Neuron (in vitro differentiated cells): ENCODE measurements around the gene MEIOB.

Source experiments
- H2AFZ ChIP-seq: one replicate; pipeline ENCODE4 v1.6.1; 2013; ENCODE audit warnings: low read depth, mild to moderate bottlenecking, inconsistent platforms, low read length, moderate library complexity
- H3K27me3 ChIP-seq: one replicate; pipeline ENCODE4 v1.6.1; 2013; ENCODE audit warnings: low read length; ENCODE audit not compliant: insufficient read depth
- H3K36me3 ChIP-seq: one replicate; pipeline ENCODE4 v1.6.1; 2013; ENCODE audit warnings: low read length; ENCODE audit not compliant: insufficient read depth
- H3K4me1 ChIP-seq: one replicate; pipeline ENCODE4 v1.6.1; 2013; ENCODE audit warnings: low read length; ENCODE audit not compliant: insufficient read depth
- H3K4me3 ChIP-seq: 2 replicates; pipeline ENCODE4 v1.5.1; 2013; ENCODE audit warnings: mild to moderate bottlenecking, low read length, moderate library complexity
- H3K9me3 ChIP-seq: one replicate; pipeline ENCODE4 v1.6.1; 2013; ENCODE audit warnings: low read length

MEIOB gene

GRCh38 chr16:1913327-1914083, 41.5 kb upstream of the MEIOB start:
- Histone ChIP-seq H3K27me3 (peaks cover 67% of the 10 kb centered on the region), H3K4me1 (peaks cover under 1% of the 10 kb centered on the region), H3K9me3 (no peaks in the 10 kb centered on the region), H2AFZ (no peak overlapping the region), H3K36me3 (no peaks in the 10 kb centered on the region), H3K4me3 (no peak overlapping the region)

GRCh38 chr16:1912215-1912543, 40.2 kb upstream of the MEIOB start:
- Histone ChIP-seq H2AFZ (no peak overlapping the region), H3K4me3 (no peak overlapping the region), H3K36me3 (no peaks in the 10 kb centered on the region), H3K9me3 (no peaks in the 10 kb centered on the region), H3K4me1 (no peaks in the 10 kb centered on the region), H3K27me3 (peaks cover 71% of the 10 kb centered on the region)

DNA sequence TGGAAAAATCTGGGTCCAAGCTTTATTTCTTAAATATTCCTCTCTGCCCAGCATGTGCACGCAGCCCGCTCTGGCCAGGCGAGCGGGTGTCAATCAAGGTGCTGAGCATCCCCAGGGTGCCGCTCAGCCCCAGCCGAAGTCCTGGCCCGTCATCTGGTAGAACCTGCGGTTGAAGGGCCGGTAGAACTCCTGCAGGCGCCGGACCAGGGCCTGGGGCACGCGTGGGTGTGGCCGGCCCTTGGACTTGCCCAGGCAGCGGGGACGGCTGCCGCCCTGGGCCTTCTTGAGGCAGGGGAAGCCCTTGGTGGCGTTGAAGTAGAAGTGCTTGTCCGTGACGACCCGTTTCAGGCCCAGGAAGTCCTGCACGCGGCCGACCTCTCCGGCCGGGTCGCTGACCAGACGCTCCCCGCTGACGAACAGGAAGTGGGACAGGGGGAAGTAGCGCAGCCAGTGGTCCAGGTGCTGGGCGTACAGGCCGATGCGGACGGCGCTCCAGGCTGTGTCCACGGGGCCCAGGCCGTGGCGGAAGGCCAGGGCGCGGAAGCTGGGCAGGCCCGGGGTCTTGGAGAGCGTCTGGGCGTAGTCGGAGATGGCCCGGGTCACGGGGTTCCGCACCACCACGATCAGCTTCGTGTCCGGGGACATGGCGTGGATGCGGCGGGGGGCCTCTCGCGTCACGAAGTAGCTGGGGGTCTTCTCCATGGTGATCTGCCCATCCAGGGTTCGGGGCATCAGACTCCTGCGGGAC, 39.7 kb upstream of the MEIOB start:
- no peaks in the 10 kb centered on the region for H3K9me3 ChIP-seq
- H3K4me3 ChIP-seq, result no peak overlapping the region
- peaks cover 70% of the 10 kb centered on the region for H3K27me3 ChIP-seq
- H2AFZ ChIP-seq, result no peak overlapping the region
- H3K36me3 ChIP-seq, result no peaks in the 10 kb centered on the region
- H3K4me1 ChIP-seq, result no peaks in the 10 kb centered on the region

DNA sequence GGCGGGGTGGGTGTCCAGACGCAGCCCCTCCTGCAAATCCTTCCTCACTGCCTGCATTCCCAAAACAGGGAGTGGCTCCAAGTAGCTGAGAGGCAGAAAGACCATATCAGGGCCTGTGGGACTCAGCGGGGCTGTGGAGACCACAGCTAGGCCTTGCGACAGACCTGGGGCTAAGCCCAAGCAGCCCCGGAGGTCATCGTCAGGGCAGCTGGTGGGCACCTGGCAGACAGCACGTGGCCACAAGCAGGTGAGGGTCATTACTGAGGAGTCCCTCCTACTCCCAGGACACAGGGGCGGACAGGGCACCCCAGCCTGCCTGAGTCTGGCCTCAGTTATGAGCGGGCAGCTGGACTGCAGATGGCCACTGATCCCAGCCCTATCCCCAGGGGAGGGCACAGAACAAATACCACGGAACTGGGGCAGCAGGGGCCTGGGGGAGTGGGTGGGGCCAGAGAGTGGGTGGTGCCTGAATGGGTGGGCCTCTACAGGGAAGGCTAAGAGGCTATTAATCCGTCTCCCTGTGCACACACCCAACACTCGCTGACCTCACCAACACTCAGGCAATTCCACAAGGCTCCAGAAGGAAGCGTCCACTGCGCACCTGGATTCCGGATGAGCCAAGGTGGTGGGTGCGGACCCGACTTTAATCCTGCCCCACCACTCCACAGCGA, 37.7 kb upstream of the MEIOB start:
- H3K27me3 ChIP-seq, result peaks cover 65% of the 10 kb centered on the region
- H3K4me1 ChIP-seq, result no peaks in the 10 kb centered on the region
- H3K9me3 ChIP-seq, result no peaks in the 10 kb centered on the region
- H3K4me3 ChIP-seq, result no peak overlapping the region
- no peak overlapping the region for H2AFZ ChIP-seq
- no peaks in the 10 kb centered on the region for H3K36me3 ChIP-seq

- Histone ChIP-seq H3K36me3 (no peaks in the 10 kb centered on the region), H3K27me3 (peaks cover 65% of the 10 kb centered on the region)
Measured at GRCh38 chr16:1908983-1909382, 37.0 kb upstream of the MEIOB start.

GRCh38 chr16:1908184-1908583, 36.2 kb upstream of the MEIOB start:
- Histone ChIP-seq H3K27me3 (peaks cover 59% of the 10 kb centered on the region), H2AFZ (no peak overlapping the region), H3K36me3 (no peaks in the 10 kb centered on the region)

More at GRCh38 chr16:1908983-1909382, 37.0 kb upstream of the MEIOB start:
- Histone ChIP-seq H2AFZ (no peak overlapping the region), H3K4me1 (no peaks in the 10 kb centered on the region), H3K9me3 (no peaks in the 10 kb centered on the region), H3K4me3 (no peak overlapping the region)

GRCh38 chr16:1907226-1907860, 35.4 kb upstream of the MEIOB start:
- Histone ChIP-seq H3K4me1 (no peaks in the 10 kb centered on the region), H3K27me3 (peaks cover 61% of the 10 kb centered on the region), H3K9me3 (no peaks in the 10 kb centered on the region), H2AFZ (no peak overlapping the region), H3K36me3 (no peaks in the 10 kb centered on the region), H3K4me3 (no peak overlapping the region)

More at GRCh38 chr16:1908184-1908583, 36.2 kb upstream of the MEIOB start:
- Histone ChIP-seq H3K4me3 (no peak overlapping the region), H3K9me3 (no peaks in the 10 kb centered on the region), H3K4me1 (no peaks in the 10 kb centered on the region)

DNA sequence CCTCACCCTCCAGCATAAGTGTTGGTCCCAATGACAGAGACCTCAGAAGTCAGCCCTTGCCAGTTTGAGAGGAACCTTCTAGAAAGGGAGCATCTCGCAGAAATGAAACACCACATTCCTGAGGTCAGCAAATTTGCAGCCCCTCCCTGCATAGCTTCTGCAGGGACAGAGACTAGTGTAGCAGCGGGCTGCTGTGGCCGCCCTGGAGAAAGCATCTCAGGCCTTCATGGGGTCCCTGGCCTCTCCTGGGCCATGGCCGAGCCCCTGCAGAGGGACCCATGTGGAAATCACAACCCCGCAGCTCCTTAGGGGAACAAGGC, 34.8 kb upstream of the MEIOB start:
- Histone ChIP-seq H2AFZ (no peak overlapping the region), H3K4me1 (no peaks in the 10 kb centered on the region), H3K36me3 (no peaks in the 10 kb centered on the region), H3K4me3 (no peak overlapping the region), H3K27me3 (peaks cover 59% of the 10 kb centered on the region), H3K9me3 (no peaks in the 10 kb centered on the region)

DNA sequence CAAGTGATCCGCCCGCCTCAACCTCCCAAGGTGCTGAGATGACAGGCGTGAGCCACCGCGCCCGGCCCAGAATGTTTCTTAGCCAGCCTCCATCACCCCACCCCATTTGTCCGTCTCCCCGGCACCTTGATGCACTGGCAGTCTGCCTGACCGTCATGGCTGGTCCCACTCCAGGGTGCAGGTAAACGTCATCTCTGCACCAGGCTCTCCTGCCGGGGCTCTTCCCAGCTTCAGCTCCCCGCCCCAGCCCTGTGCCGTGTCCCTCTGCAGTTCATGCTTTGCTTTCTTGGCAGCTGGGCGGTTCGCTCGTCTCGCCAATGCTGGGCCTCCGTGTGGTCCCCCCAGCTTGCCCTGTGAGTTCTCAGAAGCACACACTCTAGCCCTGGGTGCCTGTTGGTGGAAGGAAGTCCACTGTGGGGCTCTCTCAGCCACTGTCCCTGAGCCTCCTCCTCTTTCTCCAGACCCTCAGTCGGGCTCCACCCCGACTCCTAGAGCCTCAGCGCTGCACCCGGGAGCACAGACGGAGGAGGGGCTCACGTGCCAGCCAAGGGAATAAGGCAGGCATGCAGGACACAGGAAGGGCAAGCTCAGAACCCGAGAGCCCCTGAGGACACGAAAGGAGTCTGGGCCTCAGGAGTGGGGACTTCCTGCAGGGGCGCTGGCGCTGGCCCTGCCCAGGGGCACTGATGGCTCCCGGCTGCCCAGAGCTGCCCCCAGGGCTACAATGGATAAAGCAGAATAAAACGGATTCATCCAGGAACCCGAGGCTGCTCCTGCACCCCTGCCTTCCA, 34.3 kb upstream of the MEIOB start:
- H2AFZ ChIP-seq, result no peak overlapping the region
- H3K36me3 ChIP-seq, result no peaks in the 10 kb centered on the region
- H3K27me3 ChIP-seq, result peaks cover 59% of the 10 kb centered on the region
- H3K4me3 ChIP-seq, result no peak overlapping the region
- H3K4me1 ChIP-seq, result no peaks in the 10 kb centered on the region
- no peaks in the 10 kb centered on the region for H3K9me3 ChIP-seq

- H3K4me1 ChIP-seq, result no peaks in the 10 kb centered on the region
- H3K27me3 ChIP-seq, result peaks cover 51% of the 10 kb centered on the region
- no peaks in the 10 kb centered on the region for H3K9me3 ChIP-seq
- H3K4me3 ChIP-seq, result no peak overlapping the region
- no peak overlapping the region for H2AFZ ChIP-seq
- no peaks in the 10 kb centered on the region for H3K36me3 ChIP-seq
Measured at GRCh38 chr16:1903845-1904840, 32.2 kb upstream of the MEIOB start.

DNA sequence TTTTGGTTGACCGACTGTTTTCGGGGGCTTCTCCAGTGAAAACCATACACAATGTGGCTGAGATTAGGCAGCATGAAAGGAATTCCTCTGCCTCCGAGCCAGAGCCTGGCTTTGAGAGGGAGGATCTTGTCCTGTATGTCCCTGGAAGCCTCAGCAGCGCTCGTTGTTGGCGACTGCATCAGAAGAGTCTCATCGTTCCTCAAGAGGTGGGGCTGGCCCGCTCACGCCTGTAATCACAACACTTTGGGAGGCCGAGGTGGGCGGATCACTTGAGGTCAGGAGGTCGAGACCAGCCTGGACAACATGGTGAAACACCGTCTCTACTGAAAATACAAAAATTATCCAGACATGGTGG, 31.2 kb upstream of the MEIOB start:
- H3K9me3 ChIP-seq, result no peaks in the 10 kb centered on the region
- no peaks in the 10 kb centered on the region for H3K36me3 ChIP-seq
- H3K4me3 ChIP-seq, result no peak overlapping the region
- H3K27me3 ChIP-seq, result peaks cover 47% of the 10 kb centered on the region
- H2AFZ ChIP-seq, result no peak overlapping the region
- H3K4me1 ChIP-seq, result no peaks in the 10 kb centered on the region
